B cell (primary cell): ENCODE results near the gene SHC4. TPM values are rescaled to one million over a fixed set of nuclear protein-coding genes. Genes with fewer than 3 reads are reported as not detected.

ENCODE experiments used
- ATAC-seq: fragments of 200-7000 bp; cut with Tn5 transposase; one replicate; pipeline ENCODE4 v1.10.0; 2021; ENCODE audit warnings: low read depth, mild to moderate bottlenecking, moderate number of reproducible peaks, moderate library complexity
- CTCF ChIA-PET: fragments of 350-600 bp; sonication (Branson Sonifier 250); formaldehyde crosslinking; loops from one replicate; lab custom pipeline; 2021; ENCODE audit warnings: antibody characterized with exemption, inconsistent platforms; lab: Charles Lee
- POLR2A ChIA-PET: fragments of 350-600 bp; sonication (Branson Sonifier 250); formaldehyde crosslinking; loops from one replicate; lab custom pipeline; 2021; ENCODE audit warnings: antibody characterized with exemption; lab: Charles Lee
- DNase-seq: peaks from one replicate; pipeline ENCODE4 v3.0.0; 2013
- H2AFZ ChIP-seq: 2 replicates; pipeline ENCODE4 v1.6.1; 2012; ENCODE audit warnings: mild to moderate bottlenecking, low read depth, low read length; ENCODE audit not compliant: insufficient read depth, poor library complexity, severe bottlenecking
- H3K27ac ChIP-seq, 2 donors: 1 replicate in 1 of 2; 2 replicates in 1 of 2; pipeline ENCODE4 v1.5.1; 2012 to 2013; ENCODE audit warnings: low read length in 2 of 2, mild to moderate bottlenecking in 2 of 2, moderate library complexity in 1 of 2
- H3K27me3 ChIP-seq, 4 experiments: fragments of 200-600 bp in 1 of 4; sonication (generic) in 1 of 4; replicated peaks in 1 of 4; 1 replicate in 2 of 4; 2 replicates in 2 of 4; pipeline versions ENCODE4 v1.6.1 to v1.7.0; 2013 to 2016; ENCODE audit warnings: low read length in 3 of 4, mild to moderate bottlenecking in 2 of 4, mixed read lengths in 1 of 4, moderate library complexity in 1 of 4; ENCODE audit not compliant: insufficient read depth in 4 of 4, control insufficient read depth in 3 of 4; ENCODE audit errors: control extremely low read depth in 1 of 4
- H3K36me3 ChIP-seq, 2 experiments: replicated peaks in 1 of 2; 1 replicate in 1 of 2; 2 replicates in 1 of 2; pipeline versions ENCODE4 v1.6.1 to v1.7.1; 2013; ENCODE audit warnings: low read length in 1 of 2; ENCODE audit not compliant: insufficient read depth in 2 of 2, control insufficient read depth in 1 of 2; ENCODE audit errors: control extremely low read depth in 1 of 2, extremely low read depth in 1 of 2
- H3K4me1 ChIP-seq, 2 donors: fragments of 200-600 bp in 1 of 2; sonication (generic) in 1 of 2; 1 replicate in 1 of 2; 2 replicates in 1 of 2; pipeline versions ENCODE4 v1.5.1 to v1.6.1; 2013 to 2017; ENCODE audit warnings: low read length in 2 of 2; ENCODE audit not compliant: control insufficient read depth in 2 of 2, insufficient read depth in 2 of 2
- H3K4me2 ChIP-seq: replicated peaks from 2 replicates; pipeline ENCODE3; 2012; ENCODE audit warnings: mild to moderate bottlenecking, low read depth, low read length; ENCODE audit not compliant: poor library complexity, severe bottlenecking
- H3K4me3 ChIP-seq, 5 experiments: fragments of 200-600 bp in 1 of 5; sonication (generic) in 1 of 5; 1 replicate in 3 of 5; 2 replicates in 2 of 5; pipeline versions ENCODE4 v1.5.1 to v1.7.0; 2011 to 2016; ENCODE audit warnings: low read length in 4 of 5, mild to moderate bottlenecking in 4 of 5, low read depth in 2 of 5, control low read depth in 1 of 5, moderate library complexity in 1 of 5; ENCODE audit not compliant: insufficient read depth in 1 of 5; ENCODE audit errors: control extremely low read depth in 1 of 5, extremely low read depth in 1 of 5
- H3K79me2 ChIP-seq: fragments of 200-600 bp; sonication (generic); one replicate; pipeline ENCODE4 v1.6.0; 2016; ENCODE audit warnings: low read length; ENCODE audit not compliant: control insufficient read depth, insufficient read depth
- H3K9ac ChIP-seq: fragments of 200-600 bp; sonication (generic); 2 replicates; pipeline ENCODE4 v1.6.1; 2017; ENCODE audit warnings: mild to moderate bottlenecking, low read length, moderate library complexity
- H3K9me3 ChIP-seq, 3 donors: one replicate each; pipeline versions ENCODE4 v1.6.1 to v1.7.1; 2013; ENCODE audit warnings: low read length in 2 of 3; ENCODE audit not compliant: control insufficient read depth in 2 of 3, insufficient read depth in 1 of 3; ENCODE audit errors: control extremely low read depth in 1 of 3
- H4K20me1 ChIP-seq: 2 replicates; pipeline ENCODE4 v1.6.0; 2012; ENCODE audit warnings: mild to moderate bottlenecking, low read length; ENCODE audit not compliant: insufficient read depth, control insufficient read depth, poor library complexity, severe bottlenecking
- H3K27ac Mint-ChIP-seq: one replicate; pipeline ENCODE4 v1.8.0; 2021; ENCODE audit warnings: mixed read lengths
- H3K27me3 Mint-ChIP-seq: one replicate; pipeline ENCODE4 v1.8.0; 2021; ENCODE audit warnings: mixed read lengths
- H3K4me1 Mint-ChIP-seq: one replicate; pipeline ENCODE4 v1.8.0; 2021; ENCODE audit warnings: mixed read lengths
- H3K4me3 Mint-ChIP-seq: one replicate; pipeline ENCODE4 v1.8.0; 2021; ENCODE audit warnings: mixed read lengths
- H3K9me3 Mint-ChIP-seq: one replicate; pipeline ENCODE4 v1.8.0; 2022; ENCODE audit warnings: mixed read lengths; ENCODE audit not compliant: insufficient read depth
- EZH2 ChIP-seq: IDR thresholded peaks from 2 replicates; pipeline ENCODE4 v1.6.1; 2012; ENCODE audit warnings: borderline replicate concordance, low read depth, mild to moderate bottlenecking, moderate library complexity, low read length; ENCODE audit not compliant: insufficient read depth, poor library complexity, severe bottlenecking
- WGBS: methylation state at CpG from one replicate; pipeline ENCODE4 v1.1.5; 2013; ENCODE audit warnings: missing lambda C conversion rate; ENCODE audit not compliant: insufficient coverage; 5-methylcytosine and 5-hydroxymethylcytosine counted together
- intact Hi-C: fragments of 100-400 bp; cut with micrococcal nuclease; formaldehyde crosslinking; loops from one replicate; pipeline ENCODE4 v1.10.0; 2022
- polyA plus RNA-seq: library from polyadenylated mRNA; depleted of rRNA; stranded (reverse); fragments of >200 nt; gene quantifications from 2 replicates; pipeline ENCODE4 v1.2.3, GENCODE V29; 2012
- total RNA-seq, 2 donors: library from RNA; stranded (reverse); fragments of 120-200 nt in 1 of 2; gene quantifications; 1 replicate in 1 of 2; 2 replicates in 1 of 2; pipeline versions ENCODE4 v1.2.3 to v1.2.4, GENCODE V29; 2013 to 2022
- TF ChIP-seq, protein P1 (sequence below): fragments of 200-600 bp; IDR thresholded peaks from one replicate; pipeline ENCODE4 v1.8.0; 2022; ENCODE audit warnings: antibody characterized with exemption, mild to moderate bottlenecking

SHC4 gene
- total and polyA plus RNA-seq, 2 donors (not counting 1 experiment from before 2014, with no cell fraction given) = 0.04 to 0.69 TPM

DNA sequence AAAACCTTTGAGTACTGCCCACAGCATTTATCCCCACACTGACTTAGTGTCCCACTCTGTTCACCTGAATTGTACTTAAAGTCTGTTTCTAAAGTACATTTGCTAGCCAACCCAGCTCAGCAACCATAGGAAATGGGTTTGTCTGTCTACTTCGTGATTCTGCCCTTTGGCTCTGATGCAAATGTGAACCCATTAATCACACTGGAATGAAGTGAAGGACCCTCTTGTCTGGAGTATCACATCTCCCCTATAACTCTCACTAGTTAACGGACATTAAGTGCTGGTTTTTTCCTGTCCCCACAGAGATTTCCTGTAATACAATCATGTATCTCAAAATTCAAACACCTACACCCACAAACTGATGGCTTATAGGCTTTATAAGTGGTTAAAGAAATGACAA, 65.3 kb downstream of the SHC4 start:
- intact Hi-C loops = no loop called here
- TF ChIP-seq, protein P1, sequence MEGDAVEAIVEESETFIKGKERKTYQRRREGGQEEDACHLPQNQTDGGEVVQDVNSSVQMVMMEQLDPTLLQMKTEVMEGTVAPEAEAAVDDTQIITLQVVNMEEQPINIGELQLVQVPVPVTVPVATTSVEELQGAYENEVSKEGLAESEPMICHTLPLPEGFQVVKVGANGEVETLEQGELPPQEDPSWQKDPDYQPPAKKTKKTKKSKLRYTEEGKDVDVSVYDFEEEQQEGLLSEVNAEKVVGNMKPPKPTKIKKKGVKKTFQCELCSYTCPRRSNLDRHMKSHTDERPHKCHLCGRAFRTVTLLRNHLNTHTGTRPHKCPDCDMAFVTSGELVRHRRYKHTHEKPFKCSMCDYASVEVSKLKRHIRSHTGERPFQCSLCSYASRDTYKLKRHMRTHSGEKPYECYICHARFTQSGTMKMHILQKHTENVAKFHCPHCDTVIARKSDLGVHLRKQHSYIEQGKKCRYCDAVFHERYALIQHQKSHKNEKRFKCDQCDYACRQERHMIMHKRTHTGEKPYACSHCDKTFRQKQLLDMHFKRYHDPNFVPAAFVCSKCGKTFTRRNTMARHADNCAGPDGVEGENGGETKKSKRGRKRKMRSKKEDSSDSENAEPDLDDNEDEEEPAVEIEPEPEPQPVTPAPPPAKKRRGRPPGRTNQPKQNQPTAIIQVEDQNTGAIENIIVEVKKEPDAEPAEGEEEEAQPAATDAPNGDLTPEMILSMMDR = no peak
- TF ChIP-seq EZH2 = no peak
- Histone ChIP-seq H3K4me1 (no peaks in the 10 kb centered on the region), H3K36me3 (no peaks in the 10 kb centered on the region), H3K4me3 (no peak overlapping the region), H3K27me3 (peaks cover 0 to 12% (median 2%) of the 10 kb centered on the region in 4 experiments), H3K79me2 (no peaks in the 10 kb centered on the region), H3K9me3 (no peaks in the 10 kb centered on the region), H2AFZ (no peak overlapping the region), H4K20me1 (no peaks in the 10 kb centered on the region), H3K4me2 (no peak overlapping the region), H3K27ac (no peak overlapping the region), H3K9ac (no peak overlapping the region)
- Mint-ChIP-seq H3K9me3 (no peaks in the 10 kb centered on the region), H3K4me3 (no peak overlapping the region), H3K27me3 (peaks cover 32% of the 10 kb centered on the region), H3K4me1 (no peaks in the 10 kb centered on the region), H3K27ac (no peak overlapping the region)
- no peak for DNase-seq
- 18% methylated on average over 1 of the region's 2 CpGs for WGBS
- ChIA-PET CTCF (no interaction called here), POLR2A (no interaction called here)
- ATAC-seq = no peak

- Histone ChIP-seq H3K27me3 (peaks cover 0 to 12% (median 2%) of the 10 kb centered on the region in 4 experiments), H3K9ac (no peak overlapping the region), H3K4me2 (no peak overlapping the region), H2AFZ (no peak overlapping the region), H3K9me3 (no peaks in the 10 kb centered on the region), H3K4me3 (no peak overlapping the region), H3K27ac (no peak overlapping the region), H4K20me1 (no peaks in the 10 kb centered on the region), H3K4me1 (no peaks in the 10 kb centered on the region), H3K36me3 (no peaks in the 10 kb centered on the region), H3K79me2 (no peaks in the 10 kb centered on the region)
- no peaks in the 10 kb centered on the region for H3K4me1 Mint-ChIP-seq
- POLR2A ChIA-PET = no interaction called here
- H3K27me3 Mint-ChIP-seq = peaks cover 36% of the 10 kb centered on the region
- TF ChIP-seq, protein P1 = no peak
- intact Hi-C loops = no loop called here
- H3K27ac Mint-ChIP-seq = no peak overlapping the region
- no peak for ATAC-seq
- CTCF ChIA-PET = no interaction called here
- DNase-seq = no peak
- H3K4me3 Mint-ChIP-seq = no peak overlapping the region
- H3K9me3 Mint-ChIP-seq = no peaks in the 10 kb centered on the region
- WGBS = 19% methylated on average over 4 of the region's 4 CpGs
Measured at GRCh38 chr15:48898032-48898431, 65.7 kb downstream of the SHC4 start.
